ENCODE measurements around the gene SPHK1.
A peak's percentile ranks its signal among the peaks of the same experiment; 100 is the strongest.

The SPHK1 gene

DNA sequence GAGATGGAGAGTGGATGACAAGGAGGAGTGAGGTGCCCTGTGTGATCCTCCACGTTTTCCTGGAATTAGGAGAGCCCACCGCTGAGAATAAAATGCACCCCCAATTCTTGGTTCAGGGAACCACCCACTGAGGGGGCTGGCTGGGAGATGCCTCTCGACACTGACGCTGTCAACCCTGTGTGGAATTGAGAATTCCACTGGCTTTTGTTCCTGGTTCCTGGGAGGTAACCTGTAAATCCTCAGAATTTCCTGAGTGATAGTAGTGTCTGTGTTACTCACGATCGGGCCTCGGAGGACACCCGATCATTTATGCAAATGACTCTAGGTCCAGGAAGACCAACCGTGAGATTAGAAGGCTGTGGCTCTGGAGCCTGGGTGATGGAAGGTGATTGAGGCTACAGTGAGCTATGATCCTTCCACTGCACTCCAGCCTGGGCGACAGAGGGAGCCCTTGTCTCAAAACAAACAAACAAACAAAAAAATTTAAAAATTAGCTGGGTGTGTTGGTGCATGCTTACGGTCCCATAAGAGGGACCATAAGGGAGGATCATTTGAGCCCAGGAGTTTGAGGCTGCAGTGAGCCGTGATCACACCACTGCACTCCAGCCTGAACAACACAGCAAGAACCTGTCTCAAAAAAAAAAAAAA is 19.0 kb upstream of the SPHK1 start:
- no peak for DNase-seq

GRCh38 chr17:76366247-76366646 is 18.2 kb upstream of the SPHK1 start:
- DNase-seq: no peak

GRCh38 chr17:76367642-76368041 is 16.8 kb upstream of the SPHK1 start:
- DNase-seq: no peak

DNA sequence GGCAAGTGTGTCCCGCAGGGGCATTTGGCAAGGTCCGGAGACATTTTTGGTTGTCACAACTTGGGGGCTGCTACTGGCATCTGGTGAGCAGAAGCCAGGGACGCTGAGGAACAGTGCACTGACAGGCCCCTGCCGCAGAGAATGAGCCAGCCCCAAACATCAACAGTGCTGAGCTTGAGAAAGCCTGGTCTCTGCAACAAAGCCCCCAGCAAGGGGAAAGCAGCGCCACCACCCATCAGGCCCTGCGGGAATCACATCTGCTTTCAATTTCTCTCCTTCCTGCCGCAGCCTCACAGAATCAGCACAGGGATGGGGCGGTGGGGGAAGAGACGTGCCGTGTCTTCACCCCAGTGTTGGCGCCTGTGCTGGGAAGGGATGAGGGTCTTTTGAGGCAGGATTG is 15.9 kb upstream of the SPHK1 start:
- no peak for DNase-seq

GRCh38 chr17:76369379-76369778 is 15.0 kb upstream of the SPHK1 start:
- DNase-seq: no peak

DNA sequence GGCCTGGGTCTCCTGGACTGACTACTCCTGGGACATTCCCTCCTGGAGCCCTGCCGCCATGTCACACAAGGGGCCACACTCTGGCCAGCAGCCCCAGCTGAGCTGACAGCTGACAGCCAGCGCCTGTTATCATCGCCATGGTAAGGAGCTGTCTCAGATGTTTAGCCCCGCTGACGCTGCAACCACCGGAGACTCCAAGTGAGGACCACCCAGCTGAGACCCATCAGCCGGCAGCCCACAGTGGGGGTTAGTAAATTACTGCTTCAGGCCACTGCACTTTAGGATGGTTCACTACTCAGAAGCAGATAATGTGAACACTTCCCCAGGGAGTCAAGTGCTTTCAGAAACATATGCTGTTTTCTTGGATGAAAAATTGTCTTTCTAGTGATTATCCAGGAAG is 14.6 kb upstream of the SPHK1 start:
- DNase-seq: no peak

DNA sequence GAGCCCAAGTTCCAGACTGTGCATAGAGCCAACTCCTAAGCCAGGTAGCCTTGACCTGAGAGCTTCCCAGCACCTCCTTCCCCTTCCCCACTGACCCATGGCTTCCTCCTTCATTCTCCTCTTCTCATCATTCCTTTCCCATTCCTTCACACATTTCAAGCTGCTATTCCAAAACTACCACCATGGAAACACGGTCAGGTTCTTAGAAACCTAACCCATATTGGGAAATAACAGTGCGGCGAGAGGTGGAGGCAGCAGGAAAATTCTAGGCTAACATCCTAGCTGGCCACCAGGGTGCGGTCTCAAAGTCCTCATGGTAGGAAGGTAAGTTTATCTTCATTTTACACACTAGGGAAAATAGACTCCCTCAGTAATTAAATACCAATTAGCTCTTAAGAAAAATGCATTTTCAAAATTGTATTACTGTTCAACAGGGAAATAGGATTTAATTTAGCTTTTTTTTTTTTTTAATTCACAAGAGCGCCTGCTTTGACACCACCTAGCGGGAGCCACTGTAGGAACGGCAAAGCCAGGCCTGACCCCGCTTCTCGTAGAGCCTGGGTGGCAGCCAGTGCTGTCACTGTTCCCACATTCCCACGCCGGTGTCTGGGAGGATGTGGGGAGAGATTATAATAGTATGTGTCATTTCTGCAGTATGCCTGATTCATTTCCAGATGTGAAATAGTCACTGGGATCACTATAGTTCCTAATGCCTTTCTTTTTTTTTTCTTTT is 14.0 kb upstream of the SPHK1 start:
- no peak for DNase-seq

DNA sequence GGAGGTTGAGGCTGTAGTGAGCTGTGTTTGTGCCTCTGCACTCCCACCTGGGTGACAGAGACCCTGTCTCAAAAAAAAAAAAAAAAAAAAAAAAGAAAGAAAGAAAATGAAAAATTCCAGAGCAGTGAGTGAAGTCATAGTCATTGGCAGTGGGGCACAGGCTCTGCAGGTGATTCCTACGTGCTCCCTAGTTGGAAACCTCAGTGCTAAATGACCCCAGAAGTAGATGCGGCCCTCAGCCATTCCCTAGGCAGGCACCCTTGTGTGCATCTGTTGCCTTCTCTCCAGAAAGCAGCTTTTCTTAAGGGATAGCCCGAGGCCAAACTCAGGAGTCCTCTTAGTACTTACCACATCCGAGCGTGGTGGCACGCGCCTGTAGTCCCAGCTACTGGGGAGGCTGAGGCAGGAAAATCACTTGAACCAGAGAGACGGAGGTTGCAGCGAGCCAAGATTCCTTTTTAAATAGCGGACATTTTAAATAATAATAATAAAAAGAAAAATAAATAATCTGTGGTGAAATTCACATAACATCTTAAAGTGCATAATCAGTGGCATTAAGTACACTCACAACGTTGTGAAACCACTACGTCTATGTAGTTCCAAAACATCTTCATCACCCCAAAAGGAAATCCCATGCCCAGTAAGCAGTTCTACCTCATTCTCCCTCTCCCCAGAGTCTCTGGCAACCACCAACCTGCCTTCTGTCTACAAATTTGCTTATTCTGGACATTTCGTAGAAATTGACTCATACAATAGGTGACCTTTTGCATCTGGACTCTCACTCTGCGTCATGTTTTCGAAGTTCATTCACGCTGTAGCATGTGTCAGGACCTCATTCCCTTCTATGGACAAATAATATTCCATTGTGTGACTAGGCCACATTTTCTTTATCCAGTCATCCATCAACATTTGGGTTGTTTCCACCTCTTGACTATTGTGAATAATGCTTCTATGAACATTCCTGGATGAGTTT is 12.5 kb upstream of the SPHK1 start:
- no peak for DNase-seq

GRCh38 chr17:76376318-76377133 is 7.9 kb upstream of the SPHK1 start:
- no peak for DNase-seq

DNA sequence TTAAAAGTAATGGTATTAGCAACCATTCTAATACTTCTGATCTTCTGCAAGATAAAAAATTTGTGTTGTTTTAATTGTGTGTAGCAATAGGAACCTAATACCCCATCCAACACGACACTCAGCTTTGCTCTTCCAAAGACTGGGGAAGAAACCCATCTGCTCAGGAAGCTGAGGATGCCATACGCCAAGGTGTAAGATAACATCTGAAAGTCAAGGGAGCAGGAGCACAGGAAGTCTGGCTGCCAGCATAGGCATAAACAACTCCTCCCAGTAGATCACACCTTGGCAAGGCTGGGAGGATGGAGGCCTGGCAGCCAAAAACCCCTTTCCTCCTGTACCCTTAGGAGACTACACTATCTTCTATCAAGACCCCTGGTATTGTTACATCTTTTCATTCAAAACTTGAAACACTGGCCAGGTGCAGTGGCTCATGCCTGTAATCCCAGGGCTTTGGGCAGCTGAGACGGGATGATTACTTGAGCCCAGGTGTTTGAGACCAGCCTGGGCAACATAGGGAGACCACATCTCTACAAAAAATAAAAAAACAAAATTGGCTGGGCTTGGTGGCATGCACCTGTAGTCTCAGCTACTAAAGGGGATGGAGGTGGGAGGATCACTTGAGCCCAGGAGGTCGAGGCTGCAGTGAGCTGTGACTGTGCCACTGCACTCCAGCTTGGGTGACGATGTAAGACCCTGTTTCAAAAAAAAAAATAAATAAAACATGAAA is 5.7 kb upstream of the SPHK1 start:
- no peak for DNase-seq

- no peak for DNase-seq
Measured at GRCh38 chr17:76379275-76379641, 5.2 kb upstream of the SPHK1 start.

DNA sequence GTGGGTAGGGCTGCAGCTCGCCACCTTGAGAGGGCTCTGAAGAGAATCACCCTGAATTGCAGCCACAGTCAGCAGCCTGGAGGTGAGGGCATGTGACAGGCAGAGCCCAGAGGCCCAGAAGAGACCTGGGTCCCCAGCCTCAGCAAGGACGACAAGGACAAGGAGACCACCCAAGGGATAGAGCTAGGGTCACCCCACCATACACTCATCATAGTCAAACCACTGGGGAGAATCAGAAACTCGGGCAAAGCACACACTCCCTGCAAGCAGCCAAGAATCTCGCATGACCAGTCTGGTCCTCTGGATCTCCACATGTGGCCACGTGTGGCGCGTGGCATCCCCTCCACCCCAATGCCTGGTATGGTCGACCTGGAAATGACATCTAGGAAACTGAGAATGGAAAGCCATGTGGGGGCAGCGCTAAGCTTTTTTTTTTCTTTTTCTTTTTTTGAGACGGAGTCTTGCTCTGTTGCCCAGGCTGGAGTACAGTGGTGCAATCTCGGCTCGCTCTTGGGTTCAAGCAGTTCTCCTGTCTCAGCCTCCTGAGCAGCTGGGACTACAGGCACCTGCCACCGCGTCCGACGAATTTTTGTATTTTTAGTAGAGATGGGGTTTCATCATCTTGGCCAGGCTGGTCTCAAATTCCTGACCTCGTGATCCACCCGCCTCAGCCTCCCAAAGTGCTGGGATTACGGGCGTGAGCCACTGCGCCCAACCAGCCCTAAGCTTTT is 4.6 kb upstream of the SPHK1 start:
- DNase-seq: no peak

DNA sequence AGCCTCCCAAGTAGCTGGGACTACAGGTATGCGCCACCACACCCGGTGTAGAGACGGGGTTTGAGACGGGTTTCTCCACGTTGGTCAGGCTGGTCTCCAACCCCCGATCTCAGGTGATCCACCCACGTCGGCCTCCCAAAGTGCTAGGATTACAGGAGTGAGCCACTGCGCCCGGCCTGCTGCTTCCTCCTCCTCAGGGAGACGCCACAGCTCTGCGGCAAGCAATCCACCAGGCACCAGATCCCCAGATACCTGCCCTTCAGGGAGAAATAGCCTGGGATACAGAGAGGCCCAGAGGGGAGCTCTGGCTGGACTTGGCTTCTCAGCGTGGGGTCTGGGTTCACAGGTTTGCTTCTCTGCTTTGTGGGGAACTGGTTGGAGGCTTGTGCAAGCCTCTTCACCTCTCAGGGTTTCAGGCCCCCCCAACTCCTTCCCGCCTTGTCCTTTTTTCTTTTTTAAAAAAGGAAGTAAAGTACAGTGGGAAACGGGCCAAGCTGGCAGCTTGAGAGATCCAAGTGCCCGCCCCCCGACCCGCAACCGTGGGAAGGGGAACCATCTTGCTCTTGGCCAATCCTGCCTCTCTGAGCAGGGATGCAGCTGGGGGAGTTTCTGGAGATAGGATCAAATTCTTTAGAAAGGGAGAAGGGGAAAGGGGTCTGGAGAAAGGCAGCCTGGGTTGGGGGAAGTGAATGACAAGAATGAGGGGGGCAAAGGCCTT is 2.6 kb upstream of the SPHK1 start:
- DNase-seq: no peak

- peak; percentile 20 for DNase-seq
Measured at GRCh38 chr17:76382351-76382802, 2.0 kb upstream of the SPHK1 start.

- DNase-seq: peak; percentile 42
Measured at GRCh38 chr17:76382803-76383545, 1.4 kb upstream of the SPHK1 start.

GRCh38 chr17:76383546-76384221 is 725 bp upstream of the SPHK1 start:
- DNase-seq: peak; percentile 28

DNA sequence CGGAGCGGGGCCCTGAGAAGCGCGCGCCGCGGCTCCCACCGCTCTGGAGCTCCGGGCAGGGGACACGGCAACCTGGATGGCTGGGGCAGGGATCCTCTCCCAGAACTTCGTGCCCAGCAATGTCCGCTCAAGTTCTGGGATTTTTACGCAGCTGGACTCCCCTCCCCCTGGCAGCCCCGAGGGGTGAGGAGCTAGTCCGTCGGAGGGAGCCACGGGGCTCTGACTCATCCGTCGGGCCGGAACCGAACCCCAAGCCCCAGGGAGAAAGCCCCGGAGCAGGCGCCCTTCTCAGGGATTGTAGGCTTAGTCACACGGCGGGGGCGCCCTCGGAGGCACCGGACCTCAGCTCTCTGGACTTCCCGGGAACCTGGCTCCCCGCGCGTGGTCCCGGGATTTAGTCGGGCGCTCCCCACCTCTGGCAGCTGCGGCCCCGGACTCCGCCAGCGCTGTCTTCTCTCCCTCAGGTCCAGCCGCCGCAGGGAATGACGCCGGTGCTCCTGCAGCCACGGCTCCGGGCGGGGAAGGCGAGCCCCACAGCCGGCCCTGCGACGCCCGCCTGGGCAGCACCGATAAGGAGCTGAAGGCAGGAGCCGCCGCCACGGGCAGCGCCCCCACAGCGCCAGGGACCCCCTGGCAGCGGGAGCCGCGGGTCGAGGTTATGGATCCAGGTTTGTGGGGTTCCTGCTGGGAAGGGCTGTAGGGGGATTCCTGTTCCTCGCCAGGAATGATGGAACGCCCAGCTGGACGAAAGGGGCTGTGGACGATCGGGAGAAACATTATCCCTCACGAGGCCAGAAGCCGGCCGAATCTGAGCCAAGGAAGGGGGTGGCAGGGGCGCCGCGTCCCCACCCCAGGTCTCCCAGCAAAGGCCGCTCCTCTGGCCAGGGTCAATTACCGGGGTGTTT is 830 bp downstream of the SPHK1 start:
- peak; percentile 35 for DNase-seq
